ENCODE measurements around the gene PIGH.

- TF ChIP-seq, protein P1, sequence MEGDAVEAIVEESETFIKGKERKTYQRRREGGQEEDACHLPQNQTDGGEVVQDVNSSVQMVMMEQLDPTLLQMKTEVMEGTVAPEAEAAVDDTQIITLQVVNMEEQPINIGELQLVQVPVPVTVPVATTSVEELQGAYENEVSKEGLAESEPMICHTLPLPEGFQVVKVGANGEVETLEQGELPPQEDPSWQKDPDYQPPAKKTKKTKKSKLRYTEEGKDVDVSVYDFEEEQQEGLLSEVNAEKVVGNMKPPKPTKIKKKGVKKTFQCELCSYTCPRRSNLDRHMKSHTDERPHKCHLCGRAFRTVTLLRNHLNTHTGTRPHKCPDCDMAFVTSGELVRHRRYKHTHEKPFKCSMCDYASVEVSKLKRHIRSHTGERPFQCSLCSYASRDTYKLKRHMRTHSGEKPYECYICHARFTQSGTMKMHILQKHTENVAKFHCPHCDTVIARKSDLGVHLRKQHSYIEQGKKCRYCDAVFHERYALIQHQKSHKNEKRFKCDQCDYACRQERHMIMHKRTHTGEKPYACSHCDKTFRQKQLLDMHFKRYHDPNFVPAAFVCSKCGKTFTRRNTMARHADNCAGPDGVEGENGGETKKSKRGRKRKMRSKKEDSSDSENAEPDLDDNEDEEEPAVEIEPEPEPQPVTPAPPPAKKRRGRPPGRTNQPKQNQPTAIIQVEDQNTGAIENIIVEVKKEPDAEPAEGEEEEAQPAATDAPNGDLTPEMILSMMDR (IDR thresholded peaks at IDR 0.05): no peak
- TF ChIP-seq POLR2A (IDR thresholded peaks at IDR 0.05; ENCODE audit: low read length): no peak
- no peak for TF ChIP-seq BCL3 (IDR thresholded peaks at IDR 0.05)
These were observed 33.5 kb upstream of the PIGH start for GRCh38 chr14:67633451-67634147.
